Fibroblast of mammary gland (primary cell): ENCODE results near the gene TANC1.

Experiments
- DNase-seq: peaks from one replicate; pipeline ENCODE4 v3.0.0-alpha.2; 2010; ENCODE audit warnings: low read depth
- H3K4me3 ChIP-seq: 2 replicates; pipeline ENCODE4 v1.5.1; 2011; ENCODE audit warnings: low read depth, mild to moderate bottlenecking, low read length, moderate library complexity; ENCODE audit not compliant: control insufficient read depth
- TF ChIP-seq, protein P1 (sequence below): conservative IDR thresholded peaks from 2 replicates; pipeline ENCODE4 v1.5.1; 2011; ENCODE audit warnings: low read depth, low read length, inconsistent platforms; ENCODE audit not compliant: control insufficient read depth, insufficient read depth

The TANC1 gene

DNA sequence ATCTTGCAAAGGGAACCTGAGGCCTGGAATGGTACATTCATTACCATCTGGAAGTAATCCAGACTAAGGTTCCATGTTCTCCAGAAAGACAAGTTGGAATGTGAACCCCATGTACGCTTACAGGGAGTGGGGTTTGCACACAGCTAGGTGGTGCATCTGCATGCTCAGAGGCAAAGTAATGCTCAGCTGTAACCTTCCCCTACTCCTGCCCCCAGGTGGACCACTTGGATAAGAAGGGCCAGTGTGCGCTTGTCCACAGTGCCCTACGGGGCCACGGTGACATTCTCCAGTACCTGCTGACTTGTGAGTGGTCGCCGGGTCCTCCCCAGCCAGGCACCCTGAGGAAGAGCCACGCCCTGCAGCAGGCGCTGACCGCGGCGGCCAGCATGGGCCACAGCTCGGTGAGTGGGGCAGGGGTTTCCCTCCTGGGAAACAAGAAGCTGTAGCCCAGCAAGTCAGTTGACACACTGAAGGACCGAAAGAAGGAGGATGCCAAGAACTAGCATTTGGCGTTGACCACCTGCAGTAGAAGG, 228.0 kb downstream of the TANC1 start:
- DNase-seq = no peak
- H3K4me3 ChIP-seq = no peak overlapping the region
- TF ChIP-seq, protein P1, sequence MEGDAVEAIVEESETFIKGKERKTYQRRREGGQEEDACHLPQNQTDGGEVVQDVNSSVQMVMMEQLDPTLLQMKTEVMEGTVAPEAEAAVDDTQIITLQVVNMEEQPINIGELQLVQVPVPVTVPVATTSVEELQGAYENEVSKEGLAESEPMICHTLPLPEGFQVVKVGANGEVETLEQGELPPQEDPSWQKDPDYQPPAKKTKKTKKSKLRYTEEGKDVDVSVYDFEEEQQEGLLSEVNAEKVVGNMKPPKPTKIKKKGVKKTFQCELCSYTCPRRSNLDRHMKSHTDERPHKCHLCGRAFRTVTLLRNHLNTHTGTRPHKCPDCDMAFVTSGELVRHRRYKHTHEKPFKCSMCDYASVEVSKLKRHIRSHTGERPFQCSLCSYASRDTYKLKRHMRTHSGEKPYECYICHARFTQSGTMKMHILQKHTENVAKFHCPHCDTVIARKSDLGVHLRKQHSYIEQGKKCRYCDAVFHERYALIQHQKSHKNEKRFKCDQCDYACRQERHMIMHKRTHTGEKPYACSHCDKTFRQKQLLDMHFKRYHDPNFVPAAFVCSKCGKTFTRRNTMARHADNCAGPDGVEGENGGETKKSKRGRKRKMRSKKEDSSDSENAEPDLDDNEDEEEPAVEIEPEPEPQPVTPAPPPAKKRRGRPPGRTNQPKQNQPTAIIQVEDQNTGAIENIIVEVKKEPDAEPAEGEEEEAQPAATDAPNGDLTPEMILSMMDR = no peak

DNA sequence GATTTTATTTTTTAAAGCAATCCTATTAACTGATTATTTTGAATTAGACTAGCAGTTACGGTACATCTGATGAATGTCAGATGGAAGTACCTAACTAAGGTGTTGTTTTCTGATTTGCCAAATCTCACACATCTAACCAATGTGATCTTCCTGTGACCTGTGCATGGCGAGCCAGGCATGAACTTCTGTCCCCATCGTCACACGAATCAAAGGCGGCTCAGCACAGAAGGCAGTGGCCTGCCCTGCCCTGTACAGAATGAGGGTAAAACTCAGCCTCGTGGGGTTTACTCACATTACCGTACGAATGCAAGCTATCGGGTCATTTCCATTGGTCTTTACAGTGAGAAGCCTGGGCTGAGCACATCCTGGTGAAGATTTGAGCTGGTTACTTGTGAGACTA, 230.8 kb downstream of the TANC1 start:
- TF ChIP-seq, protein P1 = no peak
- DNase-seq = no peak
- no peak overlapping the region for H3K4me3 ChIP-seq

GRCh38 chr2:159199761-159200465, 231.5 kb downstream of the TANC1 start:
- H3K4me3 ChIP-seq = no peak overlapping the region
- TF ChIP-seq, protein P1 = no peak
- peak; percentile 10 for DNase-seq

DNA sequence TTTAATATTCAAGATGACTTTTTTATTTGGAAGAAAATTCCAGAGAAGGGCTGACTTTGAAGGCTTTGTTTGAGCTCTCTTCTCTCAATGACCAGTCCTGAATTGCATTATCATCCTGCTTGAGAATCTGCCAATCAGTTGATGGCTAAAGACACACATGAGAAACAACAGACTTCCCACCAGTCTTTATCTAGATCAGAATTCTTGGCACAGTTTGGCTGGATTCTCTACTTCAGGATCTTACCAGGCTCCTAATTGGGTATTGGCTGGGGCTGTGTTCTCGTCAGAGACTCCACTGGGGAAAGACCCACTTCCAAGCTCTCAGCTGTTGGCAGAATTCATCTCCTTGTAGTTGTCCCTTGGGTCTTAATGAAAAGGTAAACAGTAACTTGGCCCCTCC, 232.1 kb downstream of the TANC1 start:
- peak; percentile 30 for DNase-seq
- no peak overlapping the region for H3K4me3 ChIP-seq
- TF ChIP-seq, protein P1 = no peak

GRCh38 chr2:159201360-159202063, 233.1 kb downstream of the TANC1 start:
- no peak overlapping the region for H3K4me3 ChIP-seq
- peak; percentile 17 for DNase-seq
- TF ChIP-seq, protein P1 = no peak

DNA sequence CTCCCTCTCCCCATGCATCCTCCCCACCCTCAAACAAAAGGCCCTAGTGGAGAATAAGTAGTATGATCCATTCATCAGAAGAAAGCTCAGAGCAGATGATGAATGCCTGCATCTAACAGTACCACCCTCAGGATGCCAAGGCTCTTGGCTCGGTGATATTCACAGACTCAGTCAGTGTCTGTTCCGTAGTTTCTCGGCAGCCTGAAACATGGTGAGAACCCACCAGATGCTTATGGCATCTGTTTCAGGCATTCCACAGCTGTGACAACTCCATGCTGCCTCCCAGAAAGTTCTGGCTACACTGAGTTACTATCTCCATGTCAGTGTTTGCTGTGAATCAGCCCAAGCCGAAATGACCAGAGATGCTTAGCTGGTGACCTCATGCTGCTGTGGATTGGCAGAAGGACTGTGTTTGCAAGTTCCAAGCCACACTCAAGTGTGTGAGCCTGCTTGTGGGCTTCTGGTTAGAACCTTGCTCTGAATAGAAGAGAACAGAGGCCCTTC, 234.2 kb downstream of the TANC1 start:
- TF ChIP-seq, protein P1 = peak; percentile 10
- H3K4me3 ChIP-seq = no peak overlapping the region
- DNase-seq = peak; percentile 99
